K562 (cell line): Measurements from ENCODE around the gene ZMAT3. TPM values are rescaled to one million over a fixed set of nuclear protein-coding genes. Genes with fewer than 3 reads are reported as not detected.

ENCODE experiments used
- ATAC-seq: fragments of 200-7000 bp; cut with Tn5 transposase; 3 replicates; pipeline ENCODE4 v1.9.1; 2020; ENCODE audit warnings: moderate library complexity
- BruUV-seq: library from RNA; stranded (reverse); fragments of 400-500 nt; replicated peaks from 2 replicates; lab custom pipeline; 2021; lab: Mats Ljungman, UMichigan
- CTCF ChIA-PET: fragments of 300-600 bp; formaldehyde crosslinking; extraction: SDS; loops from one replicate; lab custom pipeline; 2021; ENCODE audit warnings: low intra/inter-chr PET ratio; lab: Yijun Ruan, JAX
- POLR2A ChIA-PET: fragments of 300-600, 350-650 bp; sonication (Branson Sonifier 250); formaldehyde crosslinking; extraction: SDS; loops from one replicate; lab custom pipeline; 2021; ENCODE audit warnings: antibody characterized with exemption, inconsistent platforms; lab: Yijun Ruan, JAX
- DNase-seq, 4 experiments: peaks; one replicate each; pipeline versions ENCODE4 v3.0.0 to v3.0.0-alpha.2; 2011 to 2018; ENCODE audit warnings: low spot score in 3 of 4, mixed read lengths in 3 of 4; ENCODE audit errors: extremely low read depth in 1 of 4
- FAIRE-seq: peaks from 2 replicates; lab custom pipeline; 2011; peaks lifted over from hg19 to GRCh38; lab: Jason Lieb, UNC
- H2AFZ ChIP-seq: 2 replicates; pipeline ENCODE4 v1.6.0; 2011; ENCODE audit warnings: low read depth, low read length, control low read depth, inconsistent platforms
- H3K27ac ChIP-seq: fragments of 200-600 bp; 3 replicates; pipeline ENCODE4 v1.8.0; 2011; ENCODE audit warnings: low read depth, mild to moderate bottlenecking, control low read depth, inconsistent platforms, low read length, moderate library complexity, mixed read lengths; ENCODE audit errors: extremely low read depth
- H3K27me3 ChIP-seq, 2 experiments: fragments of 300-600 bp in 1 of 2; 2 replicates in 1 of 2; 3 replicates in 1 of 2; pipeline versions ENCODE4 v1.6.0 to v1.8.0; 2011; ENCODE audit warnings: inconsistent platforms in 2 of 2, low read length in 2 of 2, mild to moderate bottlenecking in 1 of 2, mixed read lengths in 1 of 2, moderate library complexity in 1 of 2; ENCODE audit not compliant: control insufficient read depth in 2 of 2, insufficient read depth in 2 of 2
- H3K36me3 ChIP-seq: fragments of 300-600 bp; 3 replicates; pipeline ENCODE4 v1.8.0; 2011; ENCODE audit warnings: mild to moderate bottlenecking, low read length, inconsistent platforms; ENCODE audit not compliant: control insufficient read depth, insufficient read depth
- H3K4me1 ChIP-seq, 2 experiments: fragments of 200-600 bp in 1 of 2; replicated peaks in 1 of 2; 2 replicates in 1 of 2; 3 replicates in 1 of 2; pipeline versions ENCODE4 v1.5.1 to v1.8.0; 2011; ENCODE audit warnings: inconsistent platforms in 2 of 2, low read length in 2 of 2, mild to moderate bottlenecking in 1 of 2, mixed read lengths in 1 of 2, moderate library complexity in 1 of 2; ENCODE audit not compliant: control insufficient read depth in 2 of 2, insufficient read depth in 2 of 2
- H3K4me2 ChIP-seq: 2 replicates; pipeline ENCODE4 v1.6.1; 2011; ENCODE audit warnings: low read length, control low read depth, inconsistent platforms, mixed read lengths; ENCODE audit not compliant: insufficient read depth
- H3K4me3 ChIP-seq: fragments of 200-600 bp; sonication (generic), shearing (Covaris generic); 2 replicates; pipeline ENCODE4 v1.5.1; 2016; ENCODE audit warnings: control low read depth, inconsistent platforms
- H3K79me2 ChIP-seq: fragments of 200-600 bp; 3 replicates; pipeline ENCODE4 v1.8.0; 2011; ENCODE audit warnings: low read length, inconsistent platforms; ENCODE audit not compliant: control insufficient read depth, insufficient read depth
- H3K9ac ChIP-seq, 2 experiments: 2 replicates each; pipeline versions ENCODE4 v1.6.0 to v1.6.1; 2011; ENCODE audit warnings: low read depth in 2 of 2, low read length in 2 of 2, control low read depth in 1 of 2, inconsistent platforms in 1 of 2, mild to moderate bottlenecking in 1 of 2, mixed read lengths in 1 of 2; ENCODE audit not compliant: insufficient read depth in 1 of 2
- H3K9me1 ChIP-seq: one replicate; pipeline ENCODE4 v1.6.0; 2011; ENCODE audit warnings: inconsistent platforms, mild to moderate bottlenecking, low read length, moderate library complexity; ENCODE audit not compliant: control insufficient read depth, insufficient read depth
- H3K9me3 ChIP-seq: replicated peaks from 2 replicates; pipeline ENCODE4 v1.5.1; 2011; ENCODE audit warnings: low read depth, low read length, inconsistent platforms; ENCODE audit not compliant: control insufficient read depth, insufficient read depth
- H4K20me1 ChIP-seq: replicated peaks from 2 replicates; pipeline ENCODE4 v1.6.1; 2011; ENCODE audit warnings: low read length, inconsistent platforms, mixed read lengths; ENCODE audit not compliant: control insufficient read depth, insufficient read depth
- ASH1L ChIP-seq: fragments of 450-650 bp; IDR thresholded peaks from 2 replicates; pipeline ENCODE4 v1.6.1; 2018; ENCODE audit warnings: borderline replicate concordance, mild to moderate bottlenecking, low read depth; ENCODE audit not compliant: partially characterized antibody
- BRD9 ChIP-seq: fragments of 450-650 bp; IDR thresholded peaks from 2 replicates; pipeline ENCODE4 v1.6.1; 2018; ENCODE audit warnings: low read depth; ENCODE audit not compliant: partially characterized antibody
- EP400 ChIP-seq: fragments of 450-650 bp; IDR thresholded peaks from 2 replicates; pipeline ENCODE4 v1.6.1; 2017; ENCODE audit warnings: antibody characterized with exemption, mild to moderate bottlenecking, moderate library complexity
- HOXB6 ChIP-seq: fragments of 250-450 bp; sonication (Bioruptor Pico); IDR thresholded peaks from 2 replicates; pipeline ENCODE4 v1.5.1; 2022; ENCODE audit warnings: mild to moderate bottlenecking, borderline replicate concordance
- MXD1 ChIP-seq: fragments of 250-450 bp; sonication (Bioruptor Pico); IDR thresholded peaks from 2 replicates; pipeline ENCODE4 v1.8.0; 2021; ENCODE audit warnings: borderline replicate concordance, mild to moderate bottlenecking, moderate library complexity; ENCODE audit not compliant: poor library complexity, severe bottlenecking
- NFRKB ChIP-seq: fragments of 450-650 bp; IDR thresholded peaks from 2 replicates; pipeline ENCODE4 v1.6.1; 2016; ENCODE audit warnings: low read depth
- NR2F6 ChIP-seq: fragments of 450-650 bp; formaldehyde crosslinking; IDR thresholded peaks from 2 replicates; pipeline ENCODE4 v1.4.0; 2020; ENCODE audit warnings: mild to moderate bottlenecking
- SMAD1 ChIP-seq: fragments of 150-350 bp; IDR thresholded peaks from 2 replicates; pipeline ENCODE4 v1.6.1; 2014; ENCODE audit warnings: low read length, low read depth; ENCODE audit not compliant: partially characterized antibody
- SOX6 ChIP-seq: fragments of 450-650 bp; IDR thresholded peaks from 2 replicates; pipeline ENCODE4 v1.6.1; 2014; ENCODE audit warnings: mild to moderate bottlenecking
- SP1 ChIP-seq: sonication (generic); formaldehyde crosslinking; IDR thresholded peaks from 2 replicates; pipeline ENCODE4 v1.8.1; 2022; ENCODE audit warnings: mild to moderate bottlenecking, missing genetic modification reagents
- SREBF2 ChIP-seq: sonication (generic); formaldehyde crosslinking; IDR thresholded peaks from 2 replicates; pipeline ENCODE4 v1.4.0; 2020; ENCODE audit warnings: mild to moderate bottlenecking, missing genetic modification reagents
- THAP7 ChIP-seq: fragments of 250-450 bp; sonication (Bioruptor Pico); IDR thresholded peaks from 2 replicates; pipeline ENCODE4 v1.5.0; 2021
- ZFPM2 ChIP-seq: fragments of 250-450 bp; sonication (Bioruptor Pico); IDR thresholded peaks from 2 replicates; pipeline ENCODE4 v1.5.1; 2022; ENCODE audit warnings: mild to moderate bottlenecking
- ZNF12 ChIP-seq: sonication (generic); formaldehyde crosslinking; IDR thresholded peaks from 2 replicates; pipeline ENCODE4 v1.4.0; 2020; ENCODE audit warnings: mild to moderate bottlenecking, missing genetic modification reagents
- ZNF354B ChIP-seq: fragments of 250-450 bp; sonication (Bioruptor Pico); IDR thresholded peaks from 2 replicates; pipeline ENCODE4 v1.4.0; 2020
- WGBS: fragments of 100-300 bp; shearing (Covaris generic); methylation state at CpG from one replicate; pipeline ENCODE4 v1.1.6; 2016; ENCODE audit warnings: low coverage, mixed read lengths; ENCODE audit not compliant: insufficient coverage; ENCODE audit errors: missing lambda C conversion rate; 5-methylcytosine and 5-hydroxymethylcytosine counted together
- in situ Hi-C: fragments of 300-500 bp; cut with MboI; formaldehyde crosslinking; loops from 4 replicates; pipeline ENCODE4 v1.15.0; 2018; ENCODE audit warnings: inconsistent platforms, mixed read lengths
- intact Hi-C: fragments of 100-400 bp; cut with micrococcal nuclease; formaldehyde crosslinking; loops from 2 replicates; pipeline ENCODE4 v1.14.2; 2022
- polyA plus RNA-seq, 8 experiments: library from polyadenylated mRNA; depleted of rRNA in 4 of 8; stranded (reverse) in 5 of 8; unstranded in 3 of 8; fragments of >200 nt; fragmentation: Nextera tagmentation in 2 of 8; fragmentation: Illumina TruSeq in 1 of 8; extraction: Ambion mirVana in 2 of 8; extraction: Trizol in 1 of 8; gene quantifications; 2 replicates each; pipeline versions ENCODE4 v1.2.1 to v1.2.3, GENCODE V29; 2011 to 2014; ENCODE audit warnings: inconsistent platforms in 1 of 8, missing spikeins in 1 of 8
- total RNA-seq, 7 experiments: library from RNA; depleted of rRNA in 6 of 7; stranded (reverse); fragments of >200 nt in 6 of 7; fragmentation: Illumina TruSeq in 2 of 7; extraction: Trizol in 2 of 7; gene quantifications; 2 replicates each; pipeline versions ENCODE4 v1.2.1 to v1.2.3, GENCODE V29; 2011 to 2021; ENCODE audit warnings: low replicate concordance in 1 of 7
- TF ChIP-seq, protein P1 (sequence below): IDR thresholded peaks from 3 replicates; pipeline ENCODE4 v1.6.1; 2011; ENCODE audit warnings: borderline replicate concordance, mild to moderate bottlenecking; ENCODE audit not compliant: insufficient read length, insufficient read depth
- TF ChIP-seq, protein P2 (sequence below): fragments of 250-450 bp; sonication (Bioruptor Pico); IDR thresholded peaks from 2 replicates; pipeline ENCODE4 v1.4.0; 2020

The ZMAT3 gene
- total and polyA plus RNA-seq, 9 of the 15 experiments (the other 6 are each of a cell fraction or from before 2014, with no cell fraction given): 0.87 to 5.1 (median 3.9) TPM

- ATAC-seq: peak; percentile 32; the same call in 2 of the 3 replicates
- CTCF ChIA-PET: no interaction called here
- POLR2A ChIA-PET: no interaction called here
- H3K27ac ChIP-seq: no peak overlapping the region
- H3K27me3 ChIP-seq: no peaks in the 10 kb centered on the region
- peaks cover 4% of the 10 kb centered on the region; the same call in 1 of the 3 replicates for H3K79me2 ChIP-seq
- H4K20me1 ChIP-seq: no peaks in the 10 kb centered on the region
- no peak overlapping the region for H3K4me3 ChIP-seq
- H3K36me3 ChIP-seq: no peaks in the 10 kb centered on the region
- intact Hi-C loops: no loop called here
- H3K9me1 ChIP-seq: no peaks in the 10 kb centered on the region
- in situ Hi-C loops: no loop called here
- H3K4me1 ChIP-seq: peaks cover 28 to 30% of the 10 kb centered on the region in 2 experiments
- H2AFZ ChIP-seq: no peak overlapping the region
- FAIRE-seq: no peak
- no TSS peak for BruUV-seq
- 58% methylated on average over 3 of the region's 3 CpGs for WGBS
- no peak overlapping the region for H3K9ac ChIP-seq
- no peak for DNase-seq
- H3K9me3 ChIP-seq: no peaks in the 10 kb centered on the region
- no peak overlapping the region for H3K4me2 ChIP-seq
- no peak for TF ChIP-seq ZFPM2
- TF ChIP-seq, protein P1, sequence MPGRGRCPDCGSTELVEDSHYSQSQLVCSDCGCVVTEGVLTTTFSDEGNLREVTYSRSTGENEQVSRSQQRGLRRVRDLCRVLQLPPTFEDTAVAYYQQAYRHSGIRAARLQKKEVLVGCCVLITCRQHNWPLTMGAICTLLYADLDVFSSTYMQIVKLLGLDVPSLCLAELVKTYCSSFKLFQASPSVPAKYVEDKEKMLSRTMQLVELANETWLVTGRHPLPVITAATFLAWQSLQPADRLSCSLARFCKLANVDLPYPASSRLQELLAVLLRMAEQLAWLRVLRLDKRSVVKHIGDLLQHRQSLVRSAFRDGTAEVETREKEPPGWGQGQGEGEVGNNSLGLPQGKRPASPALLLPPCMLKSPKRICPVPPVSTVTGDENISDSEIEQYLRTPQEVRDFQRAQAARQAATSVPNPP: no peak
- no peak for TF ChIP-seq THAP7 (CRISPR knock-in tag)
- TF ChIP-seq, protein P2, sequence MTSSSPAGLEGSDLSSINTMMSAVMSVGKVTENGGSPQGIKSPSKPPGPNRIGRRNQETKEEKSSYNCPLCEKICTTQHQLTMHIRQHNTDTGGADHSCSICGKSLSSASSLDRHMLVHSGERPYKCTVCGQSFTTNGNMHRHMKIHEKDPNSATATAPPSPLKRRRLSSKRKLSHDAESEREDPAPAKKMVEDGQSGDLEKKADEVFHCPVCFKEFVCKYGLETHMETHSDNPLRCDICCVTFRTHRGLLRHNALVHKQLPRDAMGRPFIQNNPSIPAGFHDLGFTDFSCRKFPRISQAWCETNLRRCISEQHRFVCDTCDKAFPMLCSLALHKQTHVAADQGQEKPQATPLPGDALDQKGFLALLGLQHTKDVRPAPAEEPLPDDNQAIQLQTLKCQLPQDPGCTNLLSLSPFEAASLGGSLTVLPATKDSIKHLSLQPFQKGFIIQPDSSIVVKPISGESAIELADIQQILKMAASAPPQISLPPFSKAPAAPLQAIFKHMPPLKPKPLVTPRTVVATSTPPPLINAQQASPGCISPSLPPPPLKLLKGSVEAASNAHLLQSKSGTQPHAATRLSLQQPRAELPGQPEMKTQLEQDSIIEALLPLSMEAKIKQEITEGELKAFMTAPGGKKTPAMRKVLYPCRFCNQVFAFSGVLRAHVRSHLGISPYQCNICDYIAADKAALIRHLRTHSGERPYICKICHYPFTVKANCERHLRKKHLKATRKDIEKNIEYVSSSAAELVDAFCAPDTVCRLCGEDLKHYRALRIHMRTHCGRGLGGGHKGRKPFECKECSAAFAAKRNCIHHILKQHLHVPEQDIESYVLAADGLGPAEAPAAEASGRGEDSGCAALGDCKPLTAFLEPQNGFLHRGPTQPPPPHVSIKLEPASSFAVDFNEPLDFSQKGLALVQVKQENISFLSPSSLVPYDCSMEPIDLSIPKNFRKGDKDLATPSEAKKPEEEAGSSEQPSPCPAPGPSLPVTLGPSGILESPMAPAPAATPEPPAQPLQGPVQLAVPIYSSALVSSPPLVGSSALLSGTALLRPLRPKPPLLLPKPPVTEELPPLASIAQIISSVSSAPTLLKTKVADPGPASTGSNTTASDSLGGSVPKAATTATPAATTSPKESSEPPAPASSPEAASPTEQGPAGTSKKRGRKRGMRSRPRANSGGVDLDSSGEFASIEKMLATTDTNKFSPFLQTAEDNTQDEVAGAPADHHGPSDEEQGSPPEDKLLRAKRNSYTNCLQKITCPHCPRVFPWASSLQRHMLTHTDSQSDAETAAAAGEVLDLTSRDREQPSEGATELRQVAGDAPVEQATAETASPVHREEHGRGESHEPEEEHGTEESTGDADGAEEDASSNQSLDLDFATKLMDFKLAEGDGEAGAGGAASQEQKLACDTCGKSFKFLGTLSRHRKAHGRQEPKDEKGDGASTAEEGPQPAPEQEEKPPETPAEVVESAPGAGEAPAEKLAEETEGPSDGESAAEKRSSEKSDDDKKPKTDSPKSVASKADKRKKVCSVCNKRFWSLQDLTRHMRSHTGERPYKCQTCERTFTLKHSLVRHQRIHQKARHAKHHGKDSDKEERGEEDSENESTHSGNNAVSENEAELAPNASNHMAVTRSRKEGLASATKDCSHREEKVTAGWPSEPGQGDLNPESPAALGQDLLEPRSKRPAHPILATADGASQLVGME: no peak
- no peak for TF ChIP-seq NFRKB
- TF ChIP-seq SREBF2 (CRISPR knock-in tag): no peak
- TF ChIP-seq SMAD1: no peak
- TF ChIP-seq EP400: no peak
- TF ChIP-seq BRD9: no peak
- TF ChIP-seq SP1: no peak
- TF ChIP-seq ZNF354B: no peak
- TF ChIP-seq NR2F6 (CRISPR knock-in tag): no peak
- no peak for TF ChIP-seq SOX6
- no peak for TF ChIP-seq HOXB6 (CRISPR knock-in tag)
- no peak for TF ChIP-seq ASH1L
- no peak for TF ChIP-seq ZNF12 (CRISPR knock-in tag)
- TF ChIP-seq MXD1: no peak
These were observed 36.4 kb downstream of the ZMAT3 start for GRCh38 chr3:179035232-179035631.
